ENCODE measurements around the gene ENTPD2.

DNA sequence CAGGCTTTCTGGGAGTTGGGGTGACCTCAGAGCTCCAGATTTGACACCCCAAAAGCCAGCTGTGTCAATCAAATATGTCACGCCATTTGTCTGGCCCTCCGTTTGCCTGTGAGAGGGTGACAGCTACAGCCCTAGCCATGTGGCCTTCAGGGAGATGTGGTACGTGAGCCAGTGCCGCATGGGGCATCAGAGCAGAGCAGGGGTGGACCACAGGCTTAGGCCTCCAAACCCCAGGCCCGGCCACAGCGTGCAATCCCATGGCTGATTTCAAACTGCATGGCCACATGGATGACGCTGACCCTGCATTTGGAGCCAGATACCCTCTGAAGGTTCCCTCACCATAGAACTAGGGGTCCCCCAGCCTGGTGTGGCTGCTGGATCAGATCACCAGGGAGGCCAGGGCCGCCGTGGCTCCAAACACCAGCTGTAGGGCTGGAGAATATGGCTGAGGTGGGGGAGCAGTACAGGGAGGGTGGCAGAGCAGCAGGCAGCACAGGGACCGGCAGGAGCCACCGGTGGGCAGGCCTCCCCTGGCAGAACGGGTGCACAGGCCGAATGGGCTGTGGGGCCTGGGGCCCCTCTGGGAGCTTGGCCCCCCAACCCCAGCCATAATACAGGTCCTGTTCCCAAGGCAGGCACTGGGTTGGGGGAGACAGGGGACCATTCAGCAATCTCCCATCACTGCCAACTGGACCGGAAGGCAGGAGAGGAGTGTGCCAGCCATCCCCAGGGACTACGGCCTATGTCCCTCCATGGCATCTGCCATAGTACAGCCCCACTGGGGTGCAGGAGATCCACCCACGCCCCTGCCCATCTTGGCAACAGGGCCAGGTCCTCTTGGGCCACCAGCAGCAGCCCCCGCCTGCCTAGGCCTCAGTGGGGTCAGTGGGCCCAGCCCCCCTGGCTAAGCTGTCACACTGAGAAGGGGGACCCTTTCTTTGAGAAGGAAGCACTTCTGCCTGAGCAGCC is 15.0 kb upstream of the ENTPD2 start:
- TF ChIP-seq POLR2A (IDR thresholded peaks at IDR 0.05) (no peak), CTCF (IDR thresholded peaks at IDR 0.05) (no peak)
